HG02588 (cell line): ENCODE measurements around the gene PLEKHB1.
"Not testable (repeated sequence)": the region's sequence is repeated elsewhere in the genome, so short reads cannot be mapped to it uniquely, and the experiment has no call there.

ENCODE experiments used
- ATAC-seq: cut with Tn5 transposase; IDR thresholded peaks from one replicate; pipeline ENCODE4 v1.9.1; 2021; ENCODE audit warnings: mild to moderate bottlenecking, moderate library complexity; ENCODE audit not compliant: unreplicated experiment

The PLEKHB1 gene

DNA sequence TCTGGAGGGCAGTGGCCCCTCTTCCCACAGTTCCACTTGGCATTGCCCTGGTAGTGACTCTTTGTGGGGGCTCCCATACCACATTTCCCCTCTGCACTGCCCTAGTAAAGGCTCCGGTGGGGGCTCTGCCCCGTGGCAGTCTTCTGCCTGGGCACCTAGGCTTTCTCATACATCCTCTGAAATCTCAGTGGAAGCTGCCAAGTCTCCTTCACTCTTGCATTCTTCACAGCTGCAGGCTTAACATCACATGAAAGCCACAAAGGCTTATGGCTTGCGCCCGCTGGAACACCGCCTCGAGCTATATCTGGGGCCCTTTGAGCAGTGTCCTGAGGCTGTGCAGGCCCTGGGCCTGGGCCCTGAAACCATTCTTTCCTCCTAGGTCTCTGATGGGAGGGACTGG lies 25.3 kb downstream of the PLEKHB1 start:
- no peak for ATAC-seq

GRCh38 chr11:73676552-73676951 lies 30.2 kb downstream of the PLEKHB1 start:
- not testable (repeated sequence) for ATAC-seq

GRCh38 chr11:73680687-73681086 lies 34.3 kb downstream of the PLEKHB1 start:
- ATAC-seq = no peak

DNA sequence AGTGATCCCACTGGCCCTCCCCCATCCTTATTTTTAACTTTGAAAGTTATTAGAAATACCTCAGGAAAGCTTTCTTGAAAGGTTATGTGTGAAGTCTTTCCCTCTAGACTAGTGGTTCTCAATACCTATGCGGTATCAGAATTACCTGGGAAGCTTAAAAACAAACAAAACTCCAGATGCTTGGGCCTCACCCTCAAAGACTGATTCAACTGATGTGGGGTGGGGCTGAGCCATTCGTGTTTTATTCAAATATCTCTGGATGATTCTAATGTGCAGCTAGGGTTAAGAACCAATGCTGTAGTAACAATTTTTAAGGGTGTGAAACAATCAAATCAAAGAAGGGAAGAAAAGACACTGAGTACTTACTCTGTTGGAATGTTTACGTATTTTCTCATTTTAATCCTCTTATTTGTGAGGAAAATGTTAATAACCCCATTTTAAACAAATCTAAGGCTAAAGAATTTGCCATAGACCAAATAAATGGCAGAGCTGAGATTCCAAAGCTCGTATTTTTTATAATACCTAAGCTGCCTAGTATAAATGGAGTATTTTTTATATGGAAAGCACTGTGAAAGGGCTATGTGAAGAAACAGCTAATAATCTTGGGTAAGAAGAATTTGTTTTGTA lies 47.6 kb downstream of the PLEKHB1 start:
- ATAC-seq = no peak

- ATAC-seq = no peak
Observed at GRCh38 chr11:73705053-73705452, 58.7 kb downstream of the PLEKHB1 start.

DNA sequence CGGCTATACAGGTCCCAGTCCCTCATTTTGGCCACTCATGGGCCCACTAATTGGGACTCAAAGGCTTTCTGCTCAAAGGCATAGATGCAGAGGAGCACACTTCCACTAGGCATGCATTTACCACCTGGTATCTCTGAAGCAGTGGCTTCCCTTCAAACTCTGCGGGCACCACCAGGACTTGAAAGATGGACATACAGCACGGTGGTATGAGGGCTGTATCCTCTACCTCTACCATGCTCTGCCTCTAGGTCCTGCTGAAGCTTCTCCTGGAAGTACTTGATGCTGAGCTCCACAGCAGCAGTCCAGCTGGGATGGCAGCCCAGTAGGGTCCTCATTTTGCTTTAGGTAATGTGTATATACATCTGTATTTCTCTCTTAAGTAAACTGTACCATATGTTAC lies 64.6 kb downstream of the PLEKHB1 start:
- no peak for ATAC-seq
